ENCODE results near the gene SYS1. TPM values are rescaled to one million over a fixed set of nuclear protein-coding genes. Genes with fewer than 3 reads are reported as not detected.

SYS1 gene
- total RNA-seq, 1 experiment from 2014 or later, result 20.5 TPM

GRCh38 chr20:45400346-45401031, 37.5 kb downstream of the SYS1 start:
- no peaks in the 10 kb centered on the region for H3K27me3 ChIP-seq (ENCODE audit: insufficient read depth, low read length)
- intact Hi-C loops (cut with micrococcal nuclease), result no loop called here
- POLR2A ChIA-PET, result no interaction called here
- RAD21 ChIA-PET (ENCODE audit: low non-redundant PET in 1 of 2, low total read pairs in 2 of 2, uncharacterized antibody in 2 of 2, unreplicated experiment in 2 of 2), result no interaction called here
- H3K4me1 ChIP-seq (ENCODE audit: control insufficient read depth in 1 of 2, insufficient read depth in 2 of 2, low read length in 2 of 2), result peaks cover 3% of the 10 kb centered on the region in 2 experiments; a peak in 3 of 4 replicates
- H3K9me2 ChIP-seq (ENCODE audit: insufficient read depth), result no peaks in the 10 kb centered on the region
- H3K79me2 ChIP-seq (ENCODE audit: insufficient read depth, low read length), result no peaks in the 10 kb centered on the region
- TF ChIP-seq SIN3A (IDR thresholded peaks at IDR 0.05; ENCODE audit: low read depth), result no peak
- TF ChIP-seq, protein P1, sequence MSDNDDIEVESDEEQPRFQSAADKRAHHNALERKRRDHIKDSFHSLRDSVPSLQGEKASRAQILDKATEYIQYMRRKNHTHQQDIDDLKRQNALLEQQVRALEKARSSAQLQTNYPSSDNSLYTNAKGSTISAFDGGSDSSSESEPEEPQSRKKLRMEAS (IDR thresholded peaks at IDR 0.05), result no peak
- peak; percentile 67; the same call in 1 of the 2 replicates for TF ChIP-seq CBX3 (IDR thresholded peaks at IDR 0.05; ENCODE audit: low read depth)
- no peak for TF ChIP-seq EZH2 (IDR thresholded peaks at IDR 0.05)
- no peak overlapping the region for H3K4me3 ChIP-seq (replicated peaks in 1 of 2; ENCODE audit: low read depth in 1 of 2, low read length in 2 of 2)
- H2AFZ ChIP-seq (ENCODE audit: low read depth, low read length, poor library complexity, severe bottlenecking), result no peak overlapping the region
- ATAC-seq (no peak), DNase-seq (ENCODE audit: low read depth, low spot score) (no peak)
- no TSS peak for BruUV-seq (replicated peaks)
- CTCF ChIA-PET, result no interaction called here
- H3K4me2 ChIP-seq (ENCODE audit: low read length), result no peak overlapping the region
- no peaks in the 10 kb centered on the region for H3K36me3 ChIP-seq (ENCODE audit: control insufficient read depth in 1 of 2, insufficient read depth in 2 of 2, low read length in 2 of 2)
- H3K9me3 ChIP-seq (ENCODE audit: control insufficient read depth in 1 of 2, insufficient read depth in 1 of 2, low read depth in 1 of 2, low read length in 2 of 2), result peaks cover 11 to 16% of the 10 kb centered on the region in 2 experiments; a peak in 2 of 4 replicates
- no peak overlapping the region for H3K9ac ChIP-seq (ENCODE audit: low read length)
- H3K27ac ChIP-seq (ENCODE audit: low read depth, low read length), result no peak overlapping the region
- H4K20me1 ChIP-seq (ENCODE audit: insufficient read depth), result no peaks in the 10 kb centered on the region

GRCh38 chr20:45402946-45403345, 40.0 kb downstream of the SYS1 start:
- no peak for DNase-seq (ENCODE audit: low read depth, low spot score)
- TF ChIP-seq TCF7L2 (IDR thresholded peaks at IDR 0.05; ENCODE audit: borderline replicate concordance, extremely low read depth, insufficient read depth, insufficient read length), result no peak
- no peak for TF ChIP-seq CBX3 (IDR thresholded peaks at IDR 0.05; ENCODE audit: low read depth)
- TF ChIP-seq ELF1 (IDR thresholded peaks at IDR 0.05; ENCODE audit: borderline replicate concordance, low read depth), result no peak
- TF ChIP-seq, protein P1 (IDR thresholded peaks at IDR 0.05), result no peak
- TF ChIP-seq JUND (IDR thresholded peaks at IDR 0.05), result no peak
- no peak for TF ChIP-seq EZH2 (IDR thresholded peaks at IDR 0.05)
- no peak for TF ChIP-seq POLR2A (IDR thresholded peaks at IDR 0.05; ENCODE audit: borderline replicate concordance, extremely low read depth, insufficient read depth, insufficient read length)
- TF ChIP-seq EZH2phosphoT487 (IDR thresholded peaks at IDR 0.05; ENCODE audit: borderline replicate concordance), result no peak
- TF ChIP-seq ZBTB33 (IDR thresholded peaks at IDR 0.05; ENCODE audit: extremely low read depth, insufficient replicate concordance, low read length), result no peak
- TF ChIP-seq SIN3A (IDR thresholded peaks at IDR 0.05; ENCODE audit: low read depth), result no peak
- TF ChIP-seq SRF (IDR thresholded peaks at IDR 0.05; ENCODE audit: low read depth), result no peak
- TF ChIP-seq SP1 (IDR thresholded peaks at IDR 0.05; ENCODE audit: low read depth), result no peak
- TF ChIP-seq EGR1 (IDR thresholded peaks at IDR 0.05; ENCODE audit: low read depth), result no peak
- TF ChIP-seq YY1 (IDR thresholded peaks at IDR 0.05; ENCODE audit: extremely low read depth, insufficient replicate concordance, low read depth, low read length), result no peak
- TF ChIP-seq CEBPB (IDR thresholded peaks at IDR 0.05; ENCODE audit: low read depth), result no peak
- TF ChIP-seq FOSL1 (IDR thresholded peaks at IDR 0.05; ENCODE audit: low read depth), result no peak

More at GRCh38 chr20:45402946-45403345, 40.0 kb downstream of the SYS1 start:
- Histone ChIP-seq H4K20me1 (ENCODE audit: insufficient read depth) (no peaks in the 10 kb centered on the region), H3K79me2 (ENCODE audit: insufficient read depth, low read length) (peaks cover 14% of the 10 kb centered on the region; the same call in 1 of the 2 replicates), H3K27ac (ENCODE audit: low read depth, low read length) (no peak overlapping the region), H3K4me2 (ENCODE audit: low read length) (no peak overlapping the region), H3K9me2 (ENCODE audit: insufficient read depth) (no peaks in the 10 kb centered on the region), H2AFZ (ENCODE audit: low read depth, low read length, poor library complexity, severe bottlenecking) (no peak overlapping the region), H3K9me3 (ENCODE audit: control insufficient read depth in 1 of 2, insufficient read depth in 1 of 2, low read depth in 1 of 2, low read length in 2 of 2) (peaks cover 11 to 16% of the 10 kb centered on the region in 2 experiments; a peak in 2 of 4 replicates), H3K4me3 (replicated peaks in 1 of 2; ENCODE audit: low read depth in 1 of 2, low read length in 2 of 2) (no peak overlapping the region), H3K36me3 (ENCODE audit: control insufficient read depth in 1 of 2, insufficient read depth in 2 of 2, low read length in 2 of 2) (no peaks in the 10 kb centered on the region), H3K9ac (ENCODE audit: low read length) (no peak overlapping the region), H3K27me3 (ENCODE audit: insufficient read depth, low read length) (no peaks in the 10 kb centered on the region), H3K4me1 (ENCODE audit: control insufficient read depth in 1 of 2, insufficient read depth in 2 of 2, low read length in 2 of 2) (peaks cover 5 to 23% of the 10 kb centered on the region in 2 experiments; a peak in 3 of 4 replicates)
- no TSS peak for BruUV-seq (replicated peaks)
- no peak for ATAC-seq
- ChIA-PET POLR2A (interaction anchor here (1.0 kb wide), 1 partner anchor 10 kb away, joined by 3 read pairs; no protein-coding TSS in a partner anchor), RAD21 (ENCODE audit: low non-redundant PET in 1 of 2, low total read pairs in 2 of 2, uncharacterized antibody in 2 of 2, unreplicated experiment in 2 of 2) (no interaction called here), CTCF (no interaction called here)
- intact Hi-C loops (cut with micrococcal nuclease), result no loop called here
